ENCODE data around the gene PHF19.

The PHF19 gene

DNA sequence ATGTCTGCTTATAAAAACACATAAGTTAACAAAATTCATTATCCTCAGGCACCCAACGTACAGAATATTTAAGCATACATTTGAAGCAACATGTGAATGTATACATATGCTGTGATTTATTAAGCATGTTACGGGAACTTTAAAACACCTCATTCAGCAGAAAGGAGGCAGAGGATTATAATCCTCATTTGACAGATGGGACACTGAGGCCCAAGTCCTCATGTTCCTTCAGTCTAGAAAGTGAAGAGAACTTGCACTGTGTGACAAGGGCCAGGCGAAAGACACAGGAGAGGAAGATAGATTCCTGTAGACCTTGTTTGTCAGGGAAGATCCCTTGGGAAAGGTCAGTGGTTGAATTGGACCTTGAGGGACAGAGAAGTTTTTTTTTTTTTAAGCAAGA lies 26.7 kb downstream of the PHF19 start:
- no peak for DNase-seq

DNA sequence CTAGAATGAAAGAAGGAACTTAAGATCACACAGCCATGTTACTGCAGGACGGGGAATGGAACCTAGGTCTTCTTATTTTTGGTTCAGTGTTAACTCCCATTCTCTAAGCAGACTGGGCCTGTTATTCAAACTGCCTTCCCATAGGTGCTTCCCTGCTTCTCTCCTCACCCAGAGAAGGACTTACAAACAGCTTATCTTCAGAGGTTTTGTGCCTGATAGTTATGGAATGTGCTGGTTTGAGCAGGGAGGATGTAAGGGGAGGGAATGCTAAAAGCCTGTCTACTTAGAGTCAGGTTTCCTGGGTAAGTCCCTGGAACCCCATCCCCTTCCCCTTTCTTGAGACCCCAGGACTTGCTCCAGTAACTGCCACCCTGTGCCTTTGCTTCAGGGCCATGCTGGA lies 30.1 kb downstream of the PHF19 start:
- no peak for DNase-seq

DNA sequence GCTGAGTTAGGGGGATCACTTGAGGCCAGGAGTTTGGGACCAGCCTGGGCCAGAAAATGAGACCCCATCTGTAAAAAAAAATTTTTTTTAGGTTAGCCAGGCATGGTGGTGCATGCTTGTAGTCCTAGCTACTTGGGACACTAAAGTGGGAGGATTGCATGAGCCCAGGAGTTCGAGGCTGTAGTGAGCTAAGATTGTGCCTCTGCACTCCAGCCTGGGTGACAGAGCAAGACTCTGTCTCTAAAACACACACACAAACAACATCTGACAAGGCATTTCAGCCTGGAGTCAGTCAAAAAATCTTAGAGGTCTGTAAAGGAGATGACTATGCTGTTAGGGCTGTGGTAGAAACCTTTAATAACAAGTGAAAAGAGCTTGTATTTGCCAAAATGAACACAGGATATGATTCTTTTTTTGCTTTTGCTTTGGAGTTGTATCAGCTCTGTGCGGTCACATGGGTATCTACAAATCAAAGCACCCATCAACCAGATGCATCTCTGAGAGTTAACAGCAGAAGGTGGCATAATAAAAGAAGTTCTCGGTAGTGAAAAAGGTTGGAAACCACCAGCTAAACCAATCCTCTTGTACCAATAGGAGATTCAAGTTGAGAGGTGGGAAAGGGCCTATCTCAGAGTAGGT lies 30.6 kb downstream of the PHF19 start:
- DNase-seq: no peak

DNA sequence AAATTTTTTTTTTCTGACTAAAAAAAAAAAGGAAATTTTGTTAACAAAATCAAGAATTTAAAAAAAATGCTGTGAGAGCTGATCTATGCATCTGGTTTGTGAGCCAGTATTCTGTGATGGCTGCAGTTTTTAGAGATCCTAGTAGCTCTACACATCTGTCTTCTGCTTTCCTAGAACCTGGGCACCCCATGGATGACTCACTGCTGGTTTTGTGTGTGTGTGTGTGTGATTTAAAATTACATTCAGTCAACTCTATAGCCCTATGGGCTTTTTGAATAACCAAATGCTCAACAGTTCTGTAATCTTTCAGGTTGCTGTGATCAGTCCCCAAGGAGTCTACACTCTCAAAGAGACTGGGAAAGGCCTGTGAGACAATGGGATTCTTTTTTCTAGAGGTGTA lies 31.7 kb downstream of the PHF19 start:
- DNase-seq: peak; percentile 55

DNA sequence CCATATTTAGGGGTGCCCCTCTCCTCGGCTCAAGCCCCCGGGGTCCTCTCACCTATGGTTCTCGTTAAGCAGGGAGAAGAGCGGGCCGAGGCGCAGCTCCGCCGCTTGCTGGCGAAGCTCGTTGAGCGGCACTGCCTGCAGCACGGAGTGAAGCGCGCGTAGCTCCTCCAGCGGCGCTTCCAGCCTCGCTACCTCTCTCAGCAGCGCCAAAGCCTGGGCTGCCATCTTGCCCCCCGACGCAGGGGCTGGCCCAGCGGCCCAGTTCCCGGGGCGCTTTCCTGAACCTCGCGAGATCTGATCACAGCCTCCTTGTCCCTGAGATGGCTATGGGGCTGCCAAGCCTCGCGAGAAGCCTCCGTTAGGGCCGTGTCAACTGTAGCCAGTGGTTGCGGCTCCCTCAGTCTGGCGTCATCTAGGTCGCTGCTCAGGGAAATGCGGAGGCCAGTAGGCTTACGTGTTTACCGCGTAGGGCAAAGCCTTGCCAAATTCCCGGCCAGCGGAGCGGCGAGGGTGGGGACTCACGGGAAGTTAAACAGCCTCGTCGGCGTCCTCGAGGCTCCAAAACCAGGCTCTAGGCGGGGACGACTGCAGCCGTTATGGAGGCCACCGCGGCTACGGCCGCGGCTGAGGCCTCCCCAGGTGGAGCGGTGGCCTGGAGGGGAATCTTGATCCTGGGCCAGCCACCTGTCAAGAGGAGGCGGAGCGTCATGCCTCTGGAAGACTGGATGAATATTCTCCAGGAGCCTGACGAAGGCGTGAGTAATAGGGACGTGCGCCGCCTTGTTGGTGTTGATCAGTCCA lies 34.1 kb downstream of the PHF19 start, which contains the start of gene PSMD5:
Gene PSMD5 (minus strand): TSS at position 238 of the 801 bp plus-strand sequence. CDS start 13 bp downstream, at position 225.
- DNase-seq: peak; percentile 90

DNA sequence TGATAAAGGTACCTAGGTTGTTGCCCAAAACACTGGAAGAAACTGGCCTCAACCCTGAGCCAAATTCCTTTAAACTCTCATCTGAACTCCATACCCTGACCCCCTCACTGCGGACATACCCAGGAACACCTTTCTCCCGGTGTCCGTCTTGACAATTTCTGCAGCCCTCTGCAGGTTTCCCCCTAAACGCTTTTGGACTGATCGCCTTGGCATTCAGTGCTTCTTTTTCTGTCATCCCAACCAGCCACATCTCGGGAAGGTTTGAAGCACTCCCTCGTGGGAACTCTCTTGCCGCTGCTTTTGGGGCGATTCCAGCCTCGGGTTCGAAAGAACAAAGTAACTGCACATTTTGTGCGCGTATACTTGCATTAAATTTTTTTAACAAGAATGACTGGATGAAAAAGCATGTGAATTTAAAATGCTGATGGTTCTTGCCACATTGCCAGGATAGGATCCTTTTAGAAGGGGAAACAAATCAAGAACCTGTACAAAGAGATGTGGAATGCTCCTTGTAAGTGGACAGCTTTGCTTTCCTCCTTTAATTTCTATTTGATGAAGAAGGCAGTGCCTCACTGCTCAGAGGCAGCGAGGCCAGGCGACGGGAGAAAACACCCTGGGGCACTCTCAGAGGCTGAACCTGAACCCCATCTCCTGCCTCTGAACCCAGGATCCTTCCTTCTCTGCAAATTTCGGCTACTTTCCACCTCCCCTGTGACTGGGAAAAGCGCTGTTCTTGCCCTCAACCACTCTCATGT lies 34.9 kb downstream of the PHF19 start:
- DNase-seq: no peak

DNA sequence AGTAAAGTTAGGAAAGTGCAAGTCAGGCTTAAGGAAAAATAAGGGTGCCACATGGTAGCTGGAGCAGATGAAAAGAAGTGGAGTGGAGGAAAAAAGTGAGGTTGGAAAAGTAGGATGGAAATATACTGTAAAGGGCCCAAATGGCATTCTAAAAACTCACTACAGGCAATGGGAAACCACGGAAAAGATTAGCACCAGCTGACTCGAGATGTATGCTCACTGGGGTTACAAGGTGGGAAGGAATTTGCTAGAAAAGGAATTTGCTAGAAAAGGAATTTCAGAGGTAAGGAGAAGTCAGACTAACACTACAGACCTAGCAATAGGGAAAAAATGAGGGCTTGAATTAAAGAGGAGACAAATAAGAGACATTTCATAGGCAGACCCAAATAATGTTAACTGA lies 37.8 kb downstream of the PHF19 start:
- DNase-seq: no peak

DNA sequence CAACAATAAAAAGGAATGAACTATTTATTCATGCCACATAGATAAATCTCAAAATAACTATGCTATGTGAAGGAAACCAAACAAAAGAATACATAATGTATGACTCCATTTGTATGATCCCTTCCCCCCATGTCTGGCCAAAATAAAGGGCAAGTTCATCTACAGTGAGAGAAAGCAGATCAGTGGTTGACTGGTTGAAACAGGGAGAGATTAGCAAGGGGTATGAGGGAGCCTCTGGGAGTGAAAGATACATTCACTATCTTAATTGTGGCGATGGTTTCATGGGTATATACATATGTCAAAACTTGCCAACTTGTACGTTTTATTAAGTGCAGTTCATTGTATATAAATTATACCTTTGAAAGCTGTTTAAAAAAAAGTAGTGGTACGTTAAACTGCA lies 39.1 kb downstream of the PHF19 start:
- no peak for DNase-seq

DNA sequence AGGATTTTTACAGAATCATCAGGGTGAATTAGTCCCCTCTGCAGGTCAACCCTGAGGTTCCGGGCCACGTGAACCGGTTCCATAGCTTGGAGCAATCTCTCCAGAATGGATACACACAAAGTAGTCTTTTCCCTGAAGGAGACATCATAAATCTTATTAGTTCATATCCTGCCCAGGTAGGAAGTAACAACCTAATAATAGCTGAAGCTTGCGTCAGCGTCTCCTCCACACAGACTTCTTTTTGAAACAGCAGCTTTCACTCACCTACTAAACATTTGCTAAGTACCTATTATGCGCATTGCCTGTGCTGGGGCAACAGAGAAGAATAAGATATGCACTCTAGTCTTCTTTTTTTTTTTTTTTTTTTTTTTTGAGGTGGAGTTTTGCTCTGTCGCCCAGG lies 43.7 kb downstream of the PHF19 start:
- DNase-seq: no peak

DNA sequence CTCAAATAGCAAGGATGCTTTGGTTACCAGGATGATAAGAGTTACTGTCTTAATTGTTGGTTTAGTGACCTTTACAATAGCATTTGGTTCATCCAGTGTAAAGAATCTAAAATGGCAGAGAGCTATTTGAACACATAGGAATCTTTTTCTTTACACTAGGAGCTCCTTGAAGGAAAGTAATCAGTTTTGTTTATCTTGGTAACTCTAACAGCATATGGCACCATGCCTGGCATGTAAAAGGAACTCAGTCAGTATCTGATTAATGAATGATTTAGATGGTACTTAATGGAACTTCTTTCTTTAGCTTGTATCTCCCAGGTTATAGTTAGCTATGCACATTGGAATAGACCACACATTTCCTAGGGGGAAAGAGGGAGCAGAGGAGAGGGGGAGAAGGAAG lies 44.2 kb downstream of the PHF19 start:
- DNase-seq: no peak

DNA sequence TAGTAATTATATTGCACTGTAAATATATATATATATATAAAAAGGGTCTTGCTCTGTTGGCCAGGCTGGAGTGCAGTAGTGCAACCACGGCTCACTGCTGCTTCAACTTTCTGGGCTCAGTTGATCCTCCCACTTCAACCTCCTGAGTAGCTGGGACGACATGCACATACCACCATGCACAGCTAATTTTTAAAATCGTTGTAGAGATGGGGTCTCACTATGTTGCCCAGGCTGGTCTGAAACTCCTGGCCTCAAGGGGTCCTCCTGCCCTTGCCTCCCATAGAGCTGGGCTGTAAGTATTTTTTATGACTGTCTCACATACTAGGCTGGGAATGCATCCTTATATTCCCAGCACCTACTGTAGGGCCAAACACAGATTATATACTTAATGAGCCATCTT lies 46.1 kb downstream of the PHF19 start:
- no peak for DNase-seq

DNA sequence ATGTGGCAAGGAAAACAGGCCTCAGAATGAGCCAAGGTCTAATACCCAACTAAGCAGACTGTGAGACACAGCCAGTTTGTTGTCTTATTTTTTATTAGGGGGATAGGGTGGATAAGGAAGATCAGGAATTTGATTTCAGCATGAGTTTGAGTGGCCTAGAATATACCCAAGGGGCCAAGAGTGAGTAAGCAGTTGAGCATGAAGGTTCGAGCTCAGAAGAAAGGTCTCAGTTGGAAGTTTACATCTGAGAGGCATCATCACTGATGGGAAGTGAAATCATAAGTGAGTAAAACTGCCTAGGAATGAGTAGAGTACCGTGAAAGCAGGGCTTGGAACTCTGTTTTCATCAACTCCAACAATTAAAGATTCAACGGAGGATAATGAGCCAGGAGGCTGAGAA lies 46.8 kb downstream of the PHF19 start:
- no peak for DNase-seq

DNA sequence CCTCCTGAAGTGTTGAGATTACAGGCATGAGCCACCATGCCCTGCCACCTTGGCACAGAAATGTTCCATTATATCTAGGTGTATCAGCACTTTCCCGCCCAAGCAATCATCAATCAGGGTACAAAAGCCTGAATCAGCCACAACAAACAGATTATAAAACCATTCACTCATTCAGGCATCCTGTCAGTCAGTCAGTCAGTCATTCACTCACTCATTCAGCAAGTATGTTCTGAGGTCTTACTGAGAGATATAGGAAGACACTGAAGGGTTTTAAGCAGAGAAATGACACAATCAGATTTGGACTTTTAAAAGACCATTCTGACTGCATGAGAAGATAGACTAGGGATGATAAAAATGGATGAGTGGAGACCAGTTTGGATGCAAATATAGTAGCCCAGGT lies 47.3 kb downstream of the PHF19 start:
- no peak for DNase-seq

DNA sequence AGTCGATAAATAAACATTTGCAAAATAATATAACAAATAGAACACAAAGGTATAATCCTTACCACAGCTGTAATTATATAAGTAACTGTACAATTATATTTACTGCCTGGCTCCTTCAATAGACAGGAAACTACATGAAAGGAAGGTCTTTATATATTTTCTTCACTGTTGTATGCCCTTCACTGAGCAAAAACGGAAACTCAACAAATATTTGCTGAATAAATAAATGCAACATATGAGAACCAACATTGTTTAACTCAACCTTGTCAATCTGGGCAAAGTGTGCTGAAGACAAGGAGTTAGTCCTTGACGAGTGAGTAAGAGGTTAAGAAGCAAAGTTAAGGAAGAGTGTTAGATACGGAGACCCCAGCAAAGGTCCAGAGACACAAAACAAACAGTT lies 56.9 kb downstream of the PHF19 start:
- no peak for DNase-seq

DNA sequence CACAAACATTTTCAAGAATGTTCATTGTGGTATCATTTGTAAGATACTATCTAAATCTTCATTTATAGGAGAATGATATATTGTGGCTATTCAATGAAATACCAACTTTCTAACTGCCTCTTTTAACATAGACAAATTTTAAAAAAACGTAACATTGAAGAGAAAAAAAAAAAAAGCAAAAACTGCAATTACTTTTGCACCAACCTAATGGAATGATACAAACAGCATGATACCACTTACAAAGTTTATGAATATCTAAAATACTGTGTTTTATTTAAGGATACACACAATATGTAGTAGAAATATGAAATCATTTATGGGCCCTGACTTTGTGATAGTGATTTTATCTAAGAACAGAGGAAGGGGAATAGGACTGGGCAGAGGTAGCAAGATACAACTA lies 58.4 kb downstream of the PHF19 start:
- DNase-seq: no peak

DNA sequence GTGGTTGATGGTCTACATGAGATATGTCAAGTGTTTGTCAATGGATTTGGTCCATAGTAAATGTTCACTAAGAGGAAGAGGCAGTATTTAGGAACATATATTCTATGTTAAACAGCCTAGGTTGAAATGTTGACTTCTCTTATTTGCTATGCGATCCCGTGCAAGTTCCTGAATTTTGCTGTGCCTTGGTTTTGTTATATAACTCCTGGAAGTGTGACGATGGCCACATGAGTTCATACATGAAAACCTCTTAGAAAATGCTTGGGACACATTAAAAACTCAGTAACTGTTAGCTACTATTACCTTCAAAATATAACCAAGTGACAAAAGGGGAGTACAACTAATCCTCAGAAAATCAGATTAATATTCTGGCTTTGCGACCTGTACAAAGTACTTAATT lies 61.9 kb downstream of the PHF19 start:
- no peak for DNase-seq

DNA sequence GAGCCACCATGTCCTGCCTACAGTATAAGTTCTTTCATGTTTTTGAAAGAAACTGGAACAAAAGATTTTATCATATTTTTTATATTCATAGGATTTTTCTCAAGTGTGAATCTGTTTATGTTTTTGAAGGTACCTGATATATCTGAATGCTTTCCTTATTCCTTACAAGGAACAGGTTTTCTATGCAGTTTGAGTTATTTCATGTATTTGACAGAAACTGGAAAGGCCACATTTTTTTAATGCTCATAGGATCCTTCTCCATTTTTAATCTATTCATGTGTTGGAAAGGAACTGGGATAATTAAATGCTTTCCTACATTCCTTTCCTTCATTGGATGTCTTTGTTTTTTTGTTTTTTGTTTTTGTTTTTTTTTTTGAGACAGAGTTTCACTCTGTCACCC lies 68.1 kb downstream of the PHF19 start:
- no peak for DNase-seq

DNA sequence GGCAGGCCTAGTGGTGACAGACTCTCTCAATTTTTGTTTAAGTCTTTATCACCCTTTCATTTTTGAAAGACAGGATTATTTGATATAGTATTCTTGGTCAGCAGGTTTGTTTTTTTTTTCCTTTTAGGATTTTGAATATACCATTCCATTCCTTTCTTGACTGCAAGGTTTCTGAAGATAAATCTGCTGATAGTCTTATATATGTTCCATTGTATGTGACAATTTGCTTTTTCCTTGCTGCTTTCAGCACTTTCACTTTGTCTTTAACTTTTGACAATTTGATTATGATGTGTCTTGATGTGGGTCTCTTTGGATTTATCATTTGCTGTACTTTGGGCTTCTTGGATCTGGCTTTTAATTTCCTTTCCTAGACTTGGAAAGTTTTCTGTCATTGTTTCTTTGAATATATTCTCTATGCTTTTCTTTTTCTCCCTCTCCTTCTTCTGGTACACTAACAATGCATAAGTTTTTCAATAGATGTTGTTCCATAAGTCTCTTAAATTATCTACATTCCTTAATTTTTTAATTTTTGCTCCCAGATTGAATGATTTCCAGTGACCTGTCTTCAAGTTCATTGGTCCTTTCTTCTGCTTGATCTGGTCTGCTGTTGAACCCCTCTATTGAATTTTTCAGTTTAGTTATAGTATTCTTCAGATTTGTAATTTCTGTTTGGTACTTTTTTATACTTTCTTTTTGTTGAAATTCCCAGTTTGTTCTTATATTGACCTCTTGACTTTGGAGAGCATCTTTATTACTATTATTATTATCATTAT lies 69.2 kb downstream of the PHF19 start:
- no peak for DNase-seq
